Measurements from ENCODE around the gene VPS9D1. TPM values are rescaled to one million over a fixed set of nuclear protein-coding genes. Genes with fewer than 3 reads are reported as not detected.

The VPS9D1 gene
- total and polyA plus RNA-seq, 2 experiments from 2014 or later = 4.8 to 19.5 TPM

DNA sequence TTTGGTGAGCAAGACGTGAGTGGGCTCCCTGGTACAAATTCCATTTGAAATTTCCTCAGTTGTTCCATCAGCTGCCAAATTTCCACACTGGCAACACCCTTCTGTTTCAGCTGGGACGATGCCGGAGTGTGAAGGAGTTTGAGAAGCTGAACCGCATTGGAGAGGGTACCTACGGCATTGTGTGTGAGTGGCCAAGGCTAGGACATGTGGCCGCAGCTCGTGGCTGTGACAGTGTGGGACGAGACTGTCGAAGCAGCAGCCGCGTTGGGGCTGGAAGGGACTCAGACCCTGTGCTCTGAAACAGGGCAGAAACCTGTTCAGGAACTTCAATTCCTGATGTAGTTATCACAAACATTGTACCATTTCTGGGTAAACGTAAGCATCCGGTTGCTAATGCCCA, 31.6 kb downstream of the VPS9D1 start:
- WGBS, 2 experiments (ENCODE audit: low coverage in 1 of 2, low lambda C conversion rate in 2 of 2, missing lambda C conversion rate in 2 of 2) = 93 to 95% methylated on average over 13 of the region's 13 CpGs
- Histone ChIP-seq H3K4me3 (no peak overlapping the region), H3K4me1 (ENCODE audit: insufficient read depth) (peaks cover 4% of the 10 kb centered on the region), H3K27me3 (replicated peaks; ENCODE audit: insufficient read depth) (no peaks in the 10 kb centered on the region), H3K4me2 (ENCODE audit: unreplicated experiment) (no peak overlapping the region), H3K9ac (no peak overlapping the region), H3K36me3 (ENCODE audit: low read depth) (peaks cover 6% of the 10 kb centered on the region; the same call in 1 of the 2 replicates), H3K79me2 (ENCODE audit: insufficient read depth) (peaks cover 32% of the 10 kb centered on the region), H4K20me1 (ENCODE audit: insufficient read depth) (no peaks in the 10 kb centered on the region), H3K27ac (no peak overlapping the region), H2AFZ (no peak overlapping the region), H3F3A (ENCODE audit: insufficient read depth) (peaks cover 8% of the 10 kb centered on the region; the same call in 1 of the 2 replicates), H3K9me2 (ENCODE audit: insufficient read depth) (no peaks in the 10 kb centered on the region), H3K9me3 (ENCODE audit: low read depth) (no peaks in the 10 kb centered on the region)
- in situ Hi-C loops (cut with MboI) = no loop called here
- no peak for TF ChIP-seq EZH2 (IDR thresholded peaks at IDR 0.05; ENCODE audit: insufficient read depth, poor library complexity, severe bottlenecking)
- TF ChIP-seq EZH2phosphoT487 (IDR thresholded peaks at IDR 0.05; ENCODE audit: insufficient read depth, low read depth) = no peak
- DNase-seq = no peak

DNA sequence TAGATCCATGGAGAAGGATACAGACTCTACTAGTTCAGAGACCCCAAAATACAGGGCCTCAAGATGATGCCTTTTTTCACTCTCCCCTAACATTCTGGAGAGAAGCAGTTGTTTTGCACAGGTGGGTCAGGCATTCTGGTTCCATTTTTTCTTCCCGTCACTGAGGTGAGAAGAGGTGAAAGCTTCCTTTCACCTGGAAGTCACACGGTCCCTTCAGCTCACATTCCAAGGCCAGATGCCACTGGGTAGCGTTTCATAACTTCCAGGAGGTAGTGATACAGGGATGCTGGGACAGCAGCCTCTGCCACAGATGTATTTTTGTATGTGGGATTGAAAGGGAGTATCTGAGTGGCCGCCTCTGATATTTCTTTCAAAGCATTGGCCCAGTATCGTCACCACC, 32.3 kb downstream of the VPS9D1 start:
- H3K9me2 ChIP-seq (ENCODE audit: insufficient read depth) = no peaks in the 10 kb centered on the region
- no peaks in the 10 kb centered on the region for H3K9me3 ChIP-seq (ENCODE audit: low read depth)
- H2AFZ ChIP-seq = no peak overlapping the region
- in situ Hi-C loops (cut with MboI) = no loop called here
- H3K4me3 ChIP-seq = no peak overlapping the region
- peaks cover 4% of the 10 kb centered on the region for H3K4me1 ChIP-seq (ENCODE audit: insufficient read depth)
- WGBS, 2 experiments (ENCODE audit: low coverage in 1 of 2, low lambda C conversion rate in 2 of 2, missing lambda C conversion rate in 2 of 2) = 90 to 94% methylated on average over 5 of the region's 5 CpGs
- no peaks in the 10 kb centered on the region for H3K27me3 ChIP-seq (replicated peaks; ENCODE audit: insufficient read depth)
- peaks cover 32% of the 10 kb centered on the region for H3K79me2 ChIP-seq (ENCODE audit: insufficient read depth)
- TF ChIP-seq EZH2phosphoT487 (IDR thresholded peaks at IDR 0.05; ENCODE audit: insufficient read depth, low read depth) (no peak), EZH2 (IDR thresholded peaks at IDR 0.05; ENCODE audit: insufficient read depth, poor library complexity, severe bottlenecking) (no peak)
- DNase-seq = no peak
- no peak overlapping the region for H3K27ac ChIP-seq
- H3K4me2 ChIP-seq (ENCODE audit: unreplicated experiment) = no peak overlapping the region
- no peaks in the 10 kb centered on the region for H4K20me1 ChIP-seq (ENCODE audit: insufficient read depth)
- H3K9ac ChIP-seq = no peak overlapping the region
- H3F3A ChIP-seq (ENCODE audit: insufficient read depth) = peaks cover 8% of the 10 kb centered on the region; the same call in 1 of the 2 replicates
- peaks cover 6% of the 10 kb centered on the region; the same call in 1 of the 2 replicates for H3K36me3 ChIP-seq (ENCODE audit: low read depth)

DNA sequence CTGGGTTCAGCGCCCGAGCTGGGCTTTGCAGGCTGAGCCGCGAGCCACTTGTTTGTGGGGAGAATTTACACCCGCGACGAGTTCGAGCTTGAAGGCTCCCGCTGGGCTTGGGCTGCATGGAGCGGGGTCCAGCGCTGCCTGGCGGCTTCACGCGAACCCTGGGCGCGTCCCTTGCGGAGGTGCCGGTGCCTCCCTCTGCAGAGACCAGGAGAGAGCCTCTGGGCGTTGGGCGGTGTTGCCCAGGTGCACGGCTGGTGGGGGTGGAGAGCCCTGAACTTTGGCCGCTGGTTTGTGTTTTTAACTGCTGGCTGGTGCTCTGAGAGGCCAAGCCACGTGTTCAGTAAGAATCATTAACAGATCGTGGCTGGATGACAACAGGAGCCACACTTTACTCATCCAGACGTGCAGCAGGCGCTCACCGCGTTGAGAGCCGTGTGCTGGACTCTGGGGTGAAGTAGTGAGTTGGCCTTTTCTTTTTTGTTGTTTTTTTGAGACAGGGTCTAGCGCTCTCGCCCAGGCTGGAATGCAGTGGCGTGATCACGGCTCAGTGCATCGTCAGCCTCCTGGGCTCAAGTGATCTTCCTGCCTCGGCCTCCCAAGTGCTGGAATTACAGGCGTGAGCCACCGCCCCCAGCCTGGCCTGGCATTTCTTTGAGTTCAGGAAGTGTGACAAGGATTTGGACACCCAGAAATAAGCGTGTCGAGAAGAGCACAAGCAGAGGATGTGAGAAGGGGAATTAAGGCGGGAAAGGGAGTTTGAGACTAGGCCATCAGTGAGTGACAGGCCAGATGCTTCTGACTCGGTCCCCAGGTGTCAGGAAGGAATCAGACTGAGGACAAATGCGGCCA, 33.4 kb downstream of the VPS9D1 start:
- H3K4me2 ChIP-seq (ENCODE audit: unreplicated experiment) = peak overlapping the region; percentile 97
- 6 to 8% methylated on average over 42 of the region's 42 CpGs for WGBS, 2 experiments (ENCODE audit: low coverage in 1 of 2, low lambda C conversion rate in 2 of 2, missing lambda C conversion rate in 2 of 2)
- peaks cover 32% of the 10 kb centered on the region for H3K79me2 ChIP-seq (ENCODE audit: insufficient read depth)
- H3K36me3 ChIP-seq (ENCODE audit: low read depth) = peaks cover 3% of the 10 kb centered on the region; the same call in 1 of the 2 replicates
- H3K27me3 ChIP-seq (replicated peaks; ENCODE audit: insufficient read depth) = no peaks in the 10 kb centered on the region
- H3K4me3 ChIP-seq = peak overlapping the region; percentile 94
- peaks cover 8% of the 10 kb centered on the region; the same call in 1 of the 2 replicates for H3F3A ChIP-seq (ENCODE audit: insufficient read depth)
- peak overlapping the region; percentile 84 for H2AFZ ChIP-seq
- DNase-seq = peak; percentile 84
- peaks cover 4% of the 10 kb centered on the region for H3K4me1 ChIP-seq (ENCODE audit: insufficient read depth)
- H3K9me2 ChIP-seq (ENCODE audit: insufficient read depth) = no peaks in the 10 kb centered on the region
- peak overlapping the region; percentile 89 for H3K9ac ChIP-seq
- H3K9me3 ChIP-seq (ENCODE audit: low read depth) = no peaks in the 10 kb centered on the region
- H3K27ac ChIP-seq = peak overlapping the region; percentile 78
- no peaks in the 10 kb centered on the region for H4K20me1 ChIP-seq (ENCODE audit: insufficient read depth)
- in situ Hi-C loops (cut with MboI) = no loop called here
- TF ChIP-seq EZH2phosphoT487 (IDR thresholded peaks at IDR 0.05; ENCODE audit: insufficient read depth, low read depth) = no peak
- TF ChIP-seq EZH2 (IDR thresholded peaks at IDR 0.05; ENCODE audit: insufficient read depth, poor library complexity, severe bottlenecking) = no peak

DNA sequence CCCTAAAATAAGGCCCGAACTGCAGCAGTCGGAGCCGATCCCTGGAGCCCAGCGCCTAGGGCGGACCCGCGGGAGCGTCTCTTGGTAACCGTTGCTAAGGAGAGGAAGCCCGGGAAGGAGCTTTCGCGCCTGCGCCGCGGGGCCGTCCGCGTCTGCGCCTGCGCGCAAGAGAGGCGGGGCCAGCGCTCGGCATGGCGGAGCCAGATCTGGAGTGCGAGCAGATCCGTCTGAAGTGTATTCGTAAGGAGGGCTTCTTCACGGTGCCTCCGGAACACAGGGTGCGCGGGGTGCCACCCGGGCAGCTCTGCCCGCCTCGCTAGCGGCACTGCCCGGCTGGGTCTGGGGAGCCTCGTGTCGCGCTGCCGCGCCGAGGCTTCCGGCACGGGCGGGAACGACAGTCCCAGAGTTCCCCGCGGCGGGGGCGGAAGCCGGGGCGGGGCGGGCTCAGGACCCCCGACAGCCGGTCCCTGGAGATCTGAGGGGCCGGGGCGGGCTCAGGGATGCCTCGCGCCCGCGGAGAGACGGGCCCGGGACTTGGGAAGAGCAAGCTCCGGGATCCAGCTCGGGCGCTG, 34.1 kb downstream of the VPS9D1 start, which contains the start of gene CDK10:
Gene CDK10 (plus strand): TSS at position 170 of the 572 bp plus-strand sequence. CDS start 22 bp downstream, at position 192.
- Histone ChIP-seq H2AFZ (peak within 1 kb of the TSS; percentile 84), H3K27ac (peak within 1 kb of the TSS; percentile 78), H3K9ac (peak within 1 kb of the TSS; percentile 89), H3K4me3 (peak within 1 kb of the TSS; percentile 94), H3K79me2 (ENCODE audit: insufficient read depth) (peaks cover 32% of the 10 kb centered on the region), H4K20me1 (ENCODE audit: insufficient read depth) (no peaks in the 10 kb centered on the region), H3F3A (ENCODE audit: insufficient read depth) (peaks cover 8% of the 10 kb centered on the region; the same call in 1 of the 2 replicates), H3K9me3 (ENCODE audit: low read depth) (no peaks in the 10 kb centered on the region), H3K9me2 (ENCODE audit: insufficient read depth) (no peaks in the 10 kb centered on the region), H3K27me3 (replicated peaks; ENCODE audit: insufficient read depth) (no peaks in the 10 kb centered on the region), H3K4me2 (ENCODE audit: unreplicated experiment) (peak within 1 kb of the TSS; percentile 97), H3K4me1 (ENCODE audit: insufficient read depth) (peaks cover 4% of the 10 kb centered on the region), H3K36me3 (ENCODE audit: low read depth) (peaks cover 3% of the 10 kb centered on the region; the same call in 1 of the 2 replicates)
- in situ Hi-C loops (cut with MboI) = no loop called here
- TF ChIP-seq EZH2phosphoT487 (IDR thresholded peaks at IDR 0.05; ENCODE audit: insufficient read depth, low read depth) (no peak), EZH2 (IDR thresholded peaks at IDR 0.05; ENCODE audit: insufficient read depth, poor library complexity, severe bottlenecking) (no peak)
- 1% methylated on average over 47 to 65 of the region's 67 CpGs for WGBS, 2 experiments (ENCODE audit: low coverage in 1 of 2, low lambda C conversion rate in 2 of 2, missing lambda C conversion rate in 2 of 2)
- DNase-seq = peak; percentile 94
